EL (cell line): ENCODE results near the gene SDC1.

Experiments used
- DNase-seq: peaks from one replicate; pipeline ENCODE4 v3.0.0-alpha.2; 2016

The SDC1 gene

GRCh38 chr2:20168727-20169696, 55.9 kb downstream of the SDC1 start:
- DNase-seq = no peak

- no peak for DNase-seq
Observed at GRCh38 chr2:20168048-20168726, 56.7 kb downstream of the SDC1 start.

GRCh38 chr2:20167356-20167755, 57.6 kb downstream of the SDC1 start:
- DNase-seq = peak; percentile 36

- no peak for DNase-seq
Observed at GRCh38 chr2:20165677-20166509, 59.0 kb downstream of the SDC1 start.

GRCh38 chr2:20164734-20165478, 60.0 kb downstream of the SDC1 start:
- no peak for DNase-seq

- no peak for DNase-seq
Observed at GRCh38 chr2:20164061-20164733, 60.7 kb downstream of the SDC1 start.

GRCh38 chr2:20159411-20160070, 65.4 kb downstream of the SDC1 start:
- DNase-seq = no peak

- no peak for DNase-seq
Observed at GRCh38 chr2:20157193-20157891, 67.6 kb downstream of the SDC1 start.

GRCh38 chr2:20156836-20157192, 68.1 kb downstream of the SDC1 start:
- no peak for DNase-seq

- DNase-seq = no peak
Observed at GRCh38 chr2:20156076-20156759, 68.7 kb downstream of the SDC1 start.

GRCh38 chr2:20153131-20153851, 71.6 kb downstream of the SDC1 start:
- DNase-seq = no peak

GRCh38 chr2:20150806-20151571, 73.9 kb downstream of the SDC1 start:
- no peak for DNase-seq
